GM20431 (cell line): Measurements from ENCODE around the gene ZMYM4.
"Not testable (repeated sequence)": the region's sequence is repeated elsewhere in the genome, so short reads cannot be mapped to it uniquely, and the experiment has no call there.

ENCODE experiments used
- in situ Hi-C: fragments of 300-500 bp; cut with MseI, MboI; formaldehyde crosslinking; loops from one replicate; pipeline ENCODE4 v1.15.0; 2020; ENCODE audit warnings: low sequenced_read_pairs; ENCODE audit not compliant: unreplicated experiment

The ZMYM4 gene

DNA sequence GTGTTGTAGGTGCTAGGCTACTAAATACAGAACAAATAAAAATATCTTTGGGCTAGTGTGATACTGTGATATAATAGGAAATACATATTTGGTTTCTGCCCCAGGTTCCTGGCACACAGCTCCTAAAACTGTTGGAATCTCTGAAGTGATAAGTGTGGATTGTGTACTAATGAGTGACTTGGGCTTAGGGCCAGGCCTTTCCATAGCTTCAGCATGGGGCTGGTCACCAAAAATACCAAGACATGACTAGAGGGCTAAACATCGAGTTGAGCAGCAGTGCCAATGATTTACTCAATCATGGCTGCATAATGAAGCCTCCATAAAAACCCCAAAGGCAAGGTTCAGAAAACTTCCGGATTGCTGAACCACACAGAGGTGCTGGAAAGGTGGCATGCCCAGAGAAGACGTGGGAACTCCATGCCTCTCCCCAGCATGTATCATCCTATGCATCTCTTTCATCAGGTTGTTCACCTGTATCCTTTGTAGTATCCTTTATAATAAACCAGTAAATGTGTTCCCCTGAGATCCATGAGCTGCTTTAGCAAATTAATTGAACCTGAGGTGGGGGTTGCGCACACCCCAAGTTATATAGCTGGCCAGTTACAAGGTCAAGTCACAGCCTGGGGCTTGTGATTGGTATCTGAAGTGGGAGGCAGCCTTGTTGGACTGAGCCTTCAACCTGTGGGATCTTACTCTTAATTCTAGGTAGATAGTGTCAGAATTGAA lies 51.6 kb downstream of the ZMYM4 start:
- in situ Hi-C loops, result no loop called here

DNA sequence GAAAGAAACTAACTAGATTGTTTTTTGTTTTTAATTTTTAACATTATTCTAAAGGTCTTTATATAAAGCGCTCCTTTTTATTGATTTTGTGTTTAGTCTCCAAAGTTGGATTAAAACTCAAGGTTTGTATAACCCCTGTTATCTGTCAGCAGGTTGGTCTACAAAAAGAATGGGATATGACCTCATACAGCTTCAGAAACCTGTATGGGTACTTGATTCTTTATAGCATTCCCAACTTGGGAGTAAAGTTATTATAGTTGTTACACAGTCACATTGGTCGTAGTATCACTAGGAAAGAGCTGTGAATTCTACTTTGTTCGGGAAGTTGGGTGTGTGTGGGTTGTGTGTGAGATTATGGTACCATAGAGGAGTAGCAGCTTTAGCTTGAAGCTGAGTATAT lies 52.4 kb downstream of the ZMYM4 start:
- in situ Hi-C loops, result no loop called here

DNA sequence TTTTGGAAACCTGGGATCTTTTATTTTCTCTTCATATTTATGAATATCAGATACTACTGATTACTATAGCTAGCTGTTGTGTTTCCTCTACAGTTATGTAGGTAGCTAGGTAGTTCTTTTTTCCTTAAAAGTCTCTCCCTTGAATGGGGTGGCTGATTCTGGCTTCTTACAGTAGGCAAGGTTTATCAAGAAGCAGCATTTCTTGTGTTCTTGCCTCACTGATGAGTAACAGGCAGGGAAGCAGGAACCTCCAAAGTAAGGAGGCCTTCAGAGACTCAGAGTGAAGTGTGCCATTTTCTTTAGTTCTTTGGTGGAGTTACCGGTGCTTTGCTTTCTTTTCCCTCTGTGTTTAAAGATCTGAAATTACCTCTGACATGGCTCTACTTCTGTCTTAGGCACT lies 56.0 kb downstream of the ZMYM4 start:
- in situ Hi-C loops, result no loop called here

DNA sequence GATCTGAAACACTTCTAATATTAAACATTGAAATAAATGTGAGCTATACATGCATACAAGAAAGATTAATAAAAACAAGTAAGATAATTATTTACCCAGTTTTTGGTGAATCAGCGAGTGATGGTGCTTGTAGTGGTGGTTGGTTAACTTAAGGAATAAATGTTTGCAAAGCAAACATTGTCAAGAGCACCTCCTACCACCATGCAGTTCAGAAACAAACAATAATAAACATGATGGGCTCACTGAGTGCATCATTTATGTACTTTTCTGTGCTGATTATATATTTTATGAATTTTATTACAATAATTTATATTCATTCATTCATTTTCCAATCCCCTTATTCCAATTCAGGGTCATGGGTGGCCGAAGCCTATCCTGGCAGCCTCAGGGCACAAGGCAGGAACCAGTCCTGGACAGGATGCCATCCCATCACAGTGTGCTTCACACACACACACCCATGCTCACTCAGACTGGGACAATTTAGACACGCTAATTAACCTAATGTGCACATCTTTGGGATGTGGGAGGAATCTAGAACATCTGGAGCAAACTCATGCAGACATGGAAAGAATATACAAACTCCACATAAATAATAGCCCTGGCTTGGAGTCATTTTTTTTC lies 57.8 kb downstream of the ZMYM4 start:
- in situ Hi-C loops, result no loop called here

DNA sequence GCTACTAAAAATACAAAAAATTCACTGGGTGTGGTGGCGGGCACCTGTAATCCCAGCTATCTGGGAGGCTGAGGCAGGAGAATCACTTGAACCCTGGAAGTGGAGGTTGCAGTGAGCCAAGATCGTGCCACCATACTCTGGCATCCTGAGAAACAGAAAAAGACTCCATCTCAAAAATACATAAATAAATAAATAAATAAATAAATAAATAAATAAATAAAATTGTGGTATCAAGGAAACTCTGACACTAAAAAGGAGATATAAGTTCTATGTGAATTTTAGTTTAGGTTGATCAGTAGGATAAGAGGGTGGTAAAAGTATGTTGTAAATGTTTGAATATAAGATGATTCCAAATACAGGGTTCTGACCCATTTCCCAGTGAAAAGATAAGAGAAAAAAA lies 63.1 kb downstream of the ZMYM4 start:
- in situ Hi-C loops, result not testable (repeated sequence)

DNA sequence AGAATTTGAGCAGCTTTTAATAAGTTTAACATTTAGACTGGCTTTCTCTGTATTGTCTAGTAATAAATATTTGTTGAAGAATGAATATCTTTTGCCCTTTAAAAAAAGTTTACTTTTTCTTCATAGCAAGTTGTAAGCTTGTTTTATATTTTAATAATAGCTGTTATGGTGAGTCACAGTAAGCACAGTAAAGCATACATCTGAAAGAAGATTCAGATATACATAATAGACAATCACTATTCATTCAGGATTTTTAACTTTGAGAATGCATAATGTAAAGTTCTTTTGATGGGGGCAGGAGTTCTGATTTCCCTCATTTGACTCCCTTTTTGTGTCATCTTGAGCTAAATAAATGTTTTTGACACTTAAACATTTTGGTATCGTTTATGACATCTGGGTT lies 66.0 kb downstream of the ZMYM4 start:
- in situ Hi-C loops, result no loop called here

DNA sequence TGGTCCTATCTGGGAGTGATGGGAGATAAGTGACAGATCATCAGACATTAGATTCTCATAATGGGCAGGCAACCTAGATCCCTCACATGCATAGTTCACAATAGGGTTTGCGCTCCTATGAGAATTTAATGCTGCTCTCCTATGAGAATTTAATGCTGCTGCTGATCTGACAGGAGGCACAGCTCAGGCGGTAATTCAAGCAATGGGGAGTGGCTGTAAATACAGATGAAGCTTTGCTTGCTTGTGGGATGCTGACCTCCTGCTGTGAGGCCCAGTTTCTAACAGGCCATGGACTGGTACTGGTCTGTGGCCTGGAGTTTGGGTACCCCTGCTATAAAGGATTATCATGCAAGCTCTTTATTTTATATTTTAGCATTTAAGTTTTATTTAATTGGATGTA lies 72.0 kb downstream of the ZMYM4 start:
- in situ Hi-C loops, result no loop called here

DNA sequence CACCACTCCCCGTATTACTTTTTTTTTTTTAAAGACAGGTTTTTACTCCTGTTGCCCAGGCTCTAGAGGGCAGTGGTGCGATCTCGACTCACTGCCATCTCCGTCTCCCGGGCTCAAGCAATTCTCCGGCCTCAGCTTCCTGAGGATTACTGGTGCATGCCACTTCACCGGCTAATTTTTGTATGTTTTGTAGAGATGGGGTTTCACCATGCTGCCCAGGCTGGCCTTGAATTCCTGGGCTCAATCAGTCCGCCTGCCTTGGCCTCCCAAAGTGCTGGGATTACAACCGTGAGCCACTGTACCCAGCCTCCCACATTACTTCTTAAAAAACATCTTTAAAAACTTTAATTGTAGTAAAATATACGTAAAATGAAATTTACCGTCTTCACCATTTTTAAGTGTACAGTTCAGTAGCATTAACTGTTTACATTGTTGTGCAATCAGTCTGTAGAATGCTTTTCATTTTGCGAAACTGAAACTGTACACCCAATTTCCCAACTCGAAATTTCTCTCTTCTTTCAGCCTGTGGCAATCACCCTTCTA lies 77.0 kb downstream of the ZMYM4 start:
- in situ Hi-C loops, result no loop called here

DNA sequence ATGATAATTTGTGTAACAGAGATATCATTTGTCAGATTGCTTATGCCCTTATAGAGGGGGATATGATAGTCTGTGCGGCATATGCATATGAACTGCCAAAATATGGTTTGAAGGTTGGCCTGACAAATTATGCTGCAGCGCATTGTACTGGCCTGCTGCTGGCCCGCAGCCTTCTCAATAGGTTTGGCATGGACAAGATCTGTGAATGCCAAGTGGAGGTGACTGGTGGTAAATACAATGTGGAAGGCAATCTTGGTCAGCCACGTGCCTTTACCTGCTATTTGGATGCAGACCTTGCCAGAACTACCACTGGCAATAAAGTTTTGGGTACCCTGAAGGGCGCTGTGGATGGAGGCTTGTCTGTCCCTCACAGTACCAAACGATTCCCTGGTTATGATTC lies 82.4 kb downstream of the ZMYM4 start:
- in situ Hi-C loops, result no loop called here

DNA sequence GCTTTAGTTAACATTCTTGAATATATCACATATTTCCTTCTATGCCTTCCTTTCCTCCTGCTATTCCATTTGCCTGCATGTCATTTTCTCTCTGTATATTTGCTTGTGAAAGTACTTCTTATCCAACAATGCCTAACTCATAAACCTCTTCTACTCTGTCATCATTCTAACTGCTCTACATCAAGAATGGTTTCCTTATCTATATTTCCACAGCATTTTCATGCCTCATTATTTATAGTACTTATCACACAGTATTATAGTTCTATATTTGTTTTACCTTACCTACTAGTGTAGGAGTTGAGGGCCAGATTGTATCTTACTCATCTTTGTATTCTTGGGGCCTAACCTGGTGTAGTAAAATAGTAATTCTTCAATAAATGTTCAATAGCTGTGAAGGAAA lies 91.5 kb downstream of the ZMYM4 start:
- in situ Hi-C loops, result no loop called here

DNA sequence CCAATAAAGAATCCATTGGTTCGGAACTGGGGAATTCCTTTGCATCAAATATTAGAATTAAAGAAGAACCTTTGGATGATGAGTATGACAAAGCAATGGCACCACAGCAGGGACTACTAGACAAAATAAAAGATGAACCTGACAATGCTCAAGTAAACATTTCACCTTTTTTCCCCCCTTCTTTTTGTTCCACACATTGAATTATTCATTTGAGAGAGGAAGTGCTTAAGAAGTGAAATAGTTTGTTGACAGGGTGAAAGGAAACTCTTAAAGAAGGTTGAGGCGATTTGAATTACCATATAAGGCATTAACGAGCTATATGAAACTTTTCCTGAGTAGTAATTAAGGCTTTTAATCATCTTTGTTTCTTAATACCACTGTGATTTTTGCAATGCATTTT lies 93.1 kb downstream of the ZMYM4 start:
- in situ Hi-C loops, result no loop called here

DNA sequence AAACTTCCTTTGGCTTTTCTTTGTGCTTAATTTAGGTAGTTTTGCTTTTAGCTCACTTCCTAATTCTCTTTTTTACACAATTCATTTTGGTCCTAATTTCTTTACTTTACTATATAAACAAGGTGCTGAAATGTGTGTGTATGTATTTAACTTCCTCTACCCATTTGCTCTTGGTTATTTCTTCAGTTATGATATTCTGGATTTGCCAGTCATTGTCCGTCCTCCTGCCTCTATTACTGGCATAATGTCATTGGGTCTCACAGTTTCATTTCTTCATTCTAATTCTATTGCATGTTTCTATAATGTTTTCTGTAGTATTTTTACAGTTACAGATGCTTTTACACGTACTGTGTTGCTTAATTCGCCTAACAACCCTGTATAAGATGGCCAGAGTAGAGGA lies 96.2 kb downstream of the ZMYM4 start:
- in situ Hi-C loops, result no loop called here

DNA sequence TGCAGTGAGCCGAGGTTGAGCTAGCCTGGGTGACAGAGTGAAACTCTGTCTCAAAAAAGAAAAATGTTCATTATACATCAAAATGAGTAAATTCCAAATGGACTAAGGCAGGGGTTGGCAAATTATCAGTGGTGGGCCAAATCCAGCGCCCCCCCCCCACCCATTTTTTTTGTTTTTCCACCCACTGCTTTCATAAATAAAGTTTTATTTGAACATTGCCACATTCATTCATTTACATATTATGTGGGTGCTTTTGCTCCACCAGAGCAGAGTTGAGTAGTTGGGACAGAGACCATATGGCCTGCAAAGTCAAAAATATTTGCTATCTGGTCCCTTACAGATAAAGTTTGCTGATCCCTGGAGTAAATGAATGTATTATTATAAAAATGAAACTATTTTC lies 99.4 kb downstream of the ZMYM4 start:
- in situ Hi-C loops, result no loop called here

DNA sequence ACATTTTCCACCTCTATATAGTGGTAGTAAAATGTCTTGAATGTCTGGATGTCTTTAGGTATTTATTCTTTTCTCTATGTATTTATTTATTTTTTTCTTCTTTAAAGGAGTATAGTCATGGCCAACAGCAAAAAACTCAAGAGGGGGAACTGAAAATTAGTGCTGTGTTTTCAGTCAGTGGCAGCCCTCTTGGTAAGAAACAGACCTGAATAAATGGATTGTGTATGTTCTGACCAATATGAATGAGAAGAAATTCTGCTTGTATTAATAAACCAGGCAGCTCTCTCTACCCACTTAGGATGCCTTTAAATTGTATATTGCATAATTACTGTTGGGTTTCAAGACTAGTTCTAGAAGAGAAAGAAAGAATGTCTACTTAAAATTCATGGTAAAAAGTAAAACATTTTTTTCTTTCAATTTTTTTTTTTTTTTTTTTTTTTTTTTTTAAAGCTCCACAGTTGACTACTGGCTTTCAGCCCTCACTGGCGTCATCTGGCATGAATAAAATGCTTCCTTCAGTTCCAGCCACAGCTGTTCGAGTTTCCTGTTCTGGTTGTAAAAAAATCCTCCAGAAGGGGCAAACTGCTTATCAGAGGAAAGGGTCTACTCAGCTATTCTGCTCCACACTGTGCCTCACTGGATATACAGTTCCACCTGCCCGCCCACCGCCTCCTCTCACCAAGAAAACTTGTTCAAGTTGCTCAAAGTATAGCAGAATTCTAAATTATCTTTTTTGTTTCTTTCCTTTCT lies 101.6 kb downstream of the ZMYM4 start:
- in situ Hi-C loops, result no loop called here

DNA sequence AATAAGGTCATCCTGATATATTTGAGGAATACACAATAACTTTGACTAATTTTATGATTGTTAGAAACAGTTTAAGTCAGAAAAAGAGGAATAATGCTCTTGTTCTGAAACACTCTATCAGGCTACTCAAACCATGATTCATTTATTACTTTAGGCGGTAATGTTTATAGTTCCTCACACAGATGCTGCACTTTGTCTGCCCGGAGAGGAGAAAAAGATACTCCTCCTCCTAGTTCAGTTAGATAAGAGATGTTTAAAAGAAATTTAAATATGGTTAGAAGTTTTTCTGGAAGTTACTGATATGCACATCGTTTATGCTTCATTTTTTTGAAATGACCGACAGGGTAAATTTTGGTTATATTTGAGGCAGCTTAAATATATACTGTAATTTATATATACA lies 103.0 kb downstream of the ZMYM4 start:
- in situ Hi-C loops, result no loop called here

DNA sequence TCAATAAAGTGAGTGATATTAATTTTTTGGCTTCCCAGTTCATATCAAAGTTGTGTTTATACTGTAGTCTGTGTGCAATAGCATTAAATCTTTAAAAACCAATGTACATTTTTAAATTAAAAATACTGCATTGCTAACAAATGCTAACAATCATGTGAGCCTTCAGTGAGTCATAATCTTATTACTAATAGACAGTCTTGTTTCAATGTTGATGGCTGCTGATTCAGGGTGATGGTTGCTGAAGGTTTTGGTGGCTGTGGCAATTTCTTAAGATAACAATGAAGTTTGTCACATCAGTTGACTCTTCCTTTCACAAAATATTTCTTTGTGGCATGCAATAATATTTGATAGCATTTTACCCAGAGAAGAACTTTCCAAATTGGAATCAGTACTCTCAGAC lies 109.0 kb downstream of the ZMYM4 start:
- in situ Hi-C loops, result no loop called here

DNA sequence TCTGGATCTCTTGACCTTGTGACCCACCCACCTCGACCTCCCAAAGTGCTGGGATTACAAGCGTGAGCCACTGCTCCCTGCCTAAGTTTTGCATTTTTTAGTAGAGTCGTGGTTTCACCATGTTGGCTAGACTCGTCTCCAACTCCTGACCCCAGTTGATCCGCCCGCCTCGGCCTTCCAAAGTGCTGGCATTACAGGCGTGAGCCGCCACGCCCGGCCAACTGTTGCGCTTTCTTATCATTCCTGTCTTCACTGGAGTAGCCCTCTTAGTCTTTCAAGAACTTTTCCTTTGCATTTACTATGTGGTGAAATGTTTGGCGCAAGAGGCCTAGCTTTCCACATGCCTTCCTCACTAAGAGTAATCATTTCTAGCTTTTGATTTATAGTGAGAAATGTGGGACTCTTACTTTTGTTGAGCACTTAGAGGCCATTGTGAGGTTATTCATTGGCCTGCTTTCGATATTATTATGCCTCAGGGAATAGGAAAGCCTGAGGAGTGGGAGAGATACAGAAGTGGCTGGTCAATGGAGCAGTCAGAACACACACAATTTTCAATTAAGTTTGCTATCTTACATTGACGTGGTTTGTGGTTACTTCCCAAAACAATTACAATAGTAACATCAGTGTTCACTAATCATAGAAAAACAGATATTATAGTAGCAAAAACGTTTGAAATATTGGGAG lies 111.0 kb downstream of the ZMYM4 start:
- in situ Hi-C loops, result no loop called here

DNA sequence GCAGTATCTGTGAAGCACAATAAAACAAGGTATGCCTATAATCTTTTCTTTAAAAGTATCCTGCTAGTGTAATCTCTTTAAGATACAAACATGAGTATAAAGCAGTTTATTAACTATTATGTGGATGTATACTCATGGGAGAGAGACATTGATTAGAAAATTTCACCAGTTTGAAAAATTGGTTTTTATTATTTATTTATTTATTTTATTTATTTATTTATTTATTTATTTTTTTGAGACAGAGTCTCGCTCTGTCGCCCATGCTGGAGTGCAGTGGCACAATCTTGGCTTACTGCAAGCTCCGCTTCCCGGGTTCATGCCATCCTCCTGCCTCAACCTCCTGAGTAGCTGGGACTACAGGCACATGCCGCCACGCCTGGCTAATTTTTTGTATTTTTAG lies 111.6 kb downstream of the ZMYM4 start:
- in situ Hi-C loops, result not testable (repeated sequence)

DNA sequence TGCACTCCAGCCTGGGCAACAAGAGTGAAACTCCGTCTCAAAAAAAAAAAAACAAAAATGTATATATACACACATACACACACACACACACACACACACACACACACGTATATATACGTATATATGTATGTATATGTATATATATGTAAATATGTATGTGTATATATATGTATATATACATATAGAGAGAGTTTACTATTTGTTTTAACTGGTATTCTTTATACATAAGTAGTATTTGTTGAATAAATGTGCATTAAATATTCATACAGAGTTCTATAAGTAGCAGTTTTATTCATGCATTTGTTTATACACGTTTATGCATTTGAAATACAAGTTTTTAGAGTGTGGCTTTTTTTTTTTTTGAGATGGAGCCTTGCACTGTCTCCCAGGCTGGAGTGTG lies 113.6 kb downstream of the ZMYM4 start:
- in situ Hi-C loops, result no loop called here

DNA sequence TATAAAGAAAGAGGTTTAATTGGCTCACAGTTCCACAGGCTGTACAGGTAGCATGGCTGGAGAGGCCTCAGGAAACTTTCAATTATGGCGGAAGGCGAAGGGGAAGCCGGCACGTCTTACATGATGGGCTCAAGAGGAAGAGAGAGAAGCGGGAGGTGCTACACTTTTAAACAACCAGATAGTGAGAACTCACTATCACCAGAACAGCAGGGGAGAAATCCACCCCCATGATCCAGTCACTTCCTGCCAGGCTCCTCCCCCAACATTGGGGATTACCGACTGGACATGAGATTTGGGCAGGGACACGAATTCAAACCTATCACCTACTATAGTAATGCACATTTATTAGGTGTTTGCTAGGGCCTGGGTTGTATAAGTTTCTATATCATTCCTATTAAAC lies 117.8 kb downstream of the ZMYM4 start:
- in situ Hi-C loops, result no loop called here

DNA sequence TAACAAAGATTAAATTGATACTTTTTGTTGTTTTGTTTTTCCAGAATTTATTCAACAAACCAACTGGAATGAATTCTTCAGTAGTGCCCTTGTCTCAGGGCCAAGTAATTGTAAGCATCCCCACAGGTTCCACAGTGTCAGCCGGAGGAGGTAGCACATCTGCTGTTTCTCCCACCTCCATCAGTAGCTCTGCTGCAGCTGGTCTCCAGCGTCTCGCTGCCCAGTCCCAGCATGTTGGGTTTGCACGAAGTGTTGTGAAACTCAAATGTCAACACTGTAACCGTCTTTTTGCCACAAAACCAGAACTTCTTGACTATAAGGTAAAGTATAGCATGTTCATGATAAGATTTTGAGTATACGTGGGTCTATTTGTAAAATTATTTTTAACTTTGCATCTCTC lies 118.5 kb downstream of the ZMYM4 start:
- in situ Hi-C loops, result no loop called here
